ENCODE measurements around the gene CACNA1C.

GRCh38 chr12:2247120-2247519 lies 194.3 kb downstream of the CACNA1C start:
- TF ChIP-seq CTCF (conservative IDR thresholded peaks at IDR 0.05) (no peak), EZH2 (IDR thresholded peaks at IDR 0.05; ENCODE audit: low read depth) (no peak)

All from PC-9 (cell line).